Activated T-helper 1 cell treated with Interleukin-2 at 50 U/mL for 16 hours (primary cell): Measurements from ENCODE around the gene SUCLG1.
A peak's percentile ranks its signal among the peaks of the same experiment; 100 is the strongest.
"Not testable (repeated sequence)": the region's sequence is repeated elsewhere in the genome, so short reads cannot be mapped to it uniquely, and the experiment has no call there.

Experiments used
- DNase-seq: peaks from one replicate; pipeline ENCODE4 v3.0.0-alpha.2; 2020; ENCODE audit warnings: low read depth

SUCLG1 gene

GRCh38 chr2:84459018-84459943 is at the start of gene SUCLG1:
SUCLG1 (minus strand) TSS chr2:84459280; CDS start chr2:84459269, 11 bp downstream.
- peak; percentile 74 for DNase-seq

- no peak for DNase-seq
Observed at GRCh38 chr2:84498150-84498799, 39.2 kb upstream of the SUCLG1 start.

- DNase-seq: no peak
Observed at GRCh38 chr2:84497285-84497684, 38.2 kb upstream of the SUCLG1 start.

- DNase-seq: no peak
Observed at GRCh38 chr2:84496386-84496785, 37.3 kb upstream of the SUCLG1 start.

- no peak for DNase-seq
Observed at GRCh38 chr2:84495539-84496146, 36.6 kb upstream of the SUCLG1 start.

GRCh38 chr2:84494070-84494469 is 35.0 kb upstream of the SUCLG1 start:
- DNase-seq: no peak

- DNase-seq: no peak
Observed at GRCh38 chr2:84493514-84493913, 34.4 kb upstream of the SUCLG1 start.

GRCh38 chr2:84492571-84492970 is 33.5 kb upstream of the SUCLG1 start:
- DNase-seq: no peak

- no peak for DNase-seq
Observed at GRCh38 chr2:84491741-84492140, 32.7 kb upstream of the SUCLG1 start.

GRCh38 chr2:84491256-84491655 is 32.2 kb upstream of the SUCLG1 start:
- no peak for DNase-seq

- no peak for DNase-seq
Observed at GRCh38 chr2:84487298-84487996, 28.4 kb upstream of the SUCLG1 start.

- DNase-seq: no peak
Observed at GRCh38 chr2:84486441-84487115, 27.5 kb upstream of the SUCLG1 start.

- DNase-seq: no peak
Observed at GRCh38 chr2:84483320-84483719, 24.2 kb upstream of the SUCLG1 start.

- no peak for DNase-seq
Observed at GRCh38 chr2:84482603-84483002, 23.5 kb upstream of the SUCLG1 start.

- DNase-seq: no peak
Observed at GRCh38 chr2:84481702-84482101, 22.6 kb upstream of the SUCLG1 start.

GRCh38 chr2:84478867-84479266 is 19.8 kb upstream of the SUCLG1 start:
- no peak for DNase-seq

GRCh38 chr2:84477886-84478285 is 18.8 kb upstream of the SUCLG1 start:
- no peak for DNase-seq

GRCh38 chr2:84474176-84474575 is 15.1 kb upstream of the SUCLG1 start:
- DNase-seq: no peak

GRCh38 chr2:84472856-84473565 is 13.9 kb upstream of the SUCLG1 start:
- no peak for DNase-seq

- not testable (repeated sequence) for DNase-seq
Observed at GRCh38 chr2:84472423-84472822, 13.3 kb upstream of the SUCLG1 start.

- no peak for DNase-seq
Observed at GRCh38 chr2:84467389-84467788, 8.3 kb upstream of the SUCLG1 start.
